Fibroblast of skin of right quadriceps (primary cell): ENCODE measurements around the gene FOXL3.
"Not testable (repeated sequence)": the region's sequence is repeated elsewhere in the genome, so short reads cannot be mapped to it uniquely, and the experiment has no call there.

Source experiments
- DNase-seq: peaks from one replicate; pipeline ENCODE4 v3.0.0-alpha.2; 2013

The FOXL3 gene

DNA sequence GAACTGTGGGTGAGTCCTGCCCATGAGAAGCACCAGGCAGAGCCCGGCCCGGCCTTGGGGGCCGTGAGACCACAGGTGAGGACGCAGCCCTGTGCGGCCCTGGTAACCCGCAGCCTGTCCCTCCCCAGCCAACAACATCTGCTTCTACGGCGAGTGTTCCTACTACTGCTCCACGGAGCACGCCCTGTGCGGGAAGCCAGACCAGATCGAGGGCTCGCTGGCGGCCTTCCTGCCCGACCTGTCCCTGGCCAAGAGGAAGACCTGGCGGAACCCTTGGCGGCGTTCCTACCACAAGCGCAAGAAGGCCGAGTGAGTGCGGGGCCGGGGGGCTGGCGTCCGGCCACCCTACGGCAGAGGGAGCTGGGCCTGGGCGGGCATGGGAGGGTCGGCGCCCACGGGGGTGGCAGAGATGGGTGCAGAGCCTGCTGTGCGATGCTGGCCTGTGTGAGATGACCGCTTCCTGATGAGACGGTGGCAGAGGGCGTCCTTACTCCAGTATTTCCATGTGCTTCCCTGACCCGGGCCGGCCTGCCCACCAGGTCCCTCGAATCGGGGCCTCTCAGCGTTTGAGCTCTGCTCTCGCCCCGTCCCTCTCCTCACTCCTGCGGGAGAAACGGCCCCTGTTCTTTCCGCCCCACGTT, 34.1 kb upstream of the FOXL3 start:
- DNase-seq, result no peak

GRCh38 chr7:256461-256940, 33.5 kb upstream of the FOXL3 start:
- DNase-seq, result no peak

DNA sequence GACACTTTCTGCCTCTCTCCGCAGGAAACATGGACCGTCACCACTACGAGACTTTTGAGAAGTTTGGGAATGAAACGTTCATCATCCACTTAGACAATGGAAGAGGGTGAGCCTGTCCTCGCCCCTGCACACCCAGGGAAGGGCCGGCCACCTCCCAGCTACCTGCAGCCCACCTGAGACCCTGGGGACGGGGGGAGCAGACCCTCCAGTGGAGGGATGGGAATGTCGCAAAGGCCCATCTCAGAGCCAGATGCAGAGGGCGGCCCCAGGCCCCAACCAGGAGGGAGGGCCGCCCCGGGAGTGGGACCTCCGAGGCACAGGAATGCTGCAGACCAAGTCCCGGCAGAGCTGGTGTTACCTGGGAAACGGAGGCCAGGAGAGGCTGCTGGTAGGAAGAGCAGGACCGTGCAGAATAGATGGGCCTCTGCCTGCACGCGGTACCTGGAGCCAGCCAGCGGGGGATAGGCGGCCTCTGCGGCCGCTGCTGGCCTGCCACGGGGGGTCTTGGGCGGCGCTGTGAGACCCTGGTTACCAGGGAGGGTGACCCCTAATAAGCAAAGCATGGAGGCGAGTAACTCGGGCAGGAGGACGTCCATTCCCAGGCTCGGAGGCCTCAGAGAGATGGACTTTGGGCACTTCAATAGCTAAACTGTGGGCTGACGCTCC, 32.9 kb upstream of the FOXL3 start:
- DNase-seq, result no peak

- no peak for DNase-seq
Measured at GRCh38 chr7:257647-257992, 32.4 kb upstream of the FOXL3 start.

GRCh38 chr7:258476-259190, 31.3 kb upstream of the FOXL3 start:
- no peak for DNase-seq

- no peak for DNase-seq
Measured at GRCh38 chr7:259191-259505, 30.8 kb upstream of the FOXL3 start.

GRCh38 chr7:259751-260405, 30.1 kb upstream of the FOXL3 start:
- no peak for DNase-seq

DNA sequence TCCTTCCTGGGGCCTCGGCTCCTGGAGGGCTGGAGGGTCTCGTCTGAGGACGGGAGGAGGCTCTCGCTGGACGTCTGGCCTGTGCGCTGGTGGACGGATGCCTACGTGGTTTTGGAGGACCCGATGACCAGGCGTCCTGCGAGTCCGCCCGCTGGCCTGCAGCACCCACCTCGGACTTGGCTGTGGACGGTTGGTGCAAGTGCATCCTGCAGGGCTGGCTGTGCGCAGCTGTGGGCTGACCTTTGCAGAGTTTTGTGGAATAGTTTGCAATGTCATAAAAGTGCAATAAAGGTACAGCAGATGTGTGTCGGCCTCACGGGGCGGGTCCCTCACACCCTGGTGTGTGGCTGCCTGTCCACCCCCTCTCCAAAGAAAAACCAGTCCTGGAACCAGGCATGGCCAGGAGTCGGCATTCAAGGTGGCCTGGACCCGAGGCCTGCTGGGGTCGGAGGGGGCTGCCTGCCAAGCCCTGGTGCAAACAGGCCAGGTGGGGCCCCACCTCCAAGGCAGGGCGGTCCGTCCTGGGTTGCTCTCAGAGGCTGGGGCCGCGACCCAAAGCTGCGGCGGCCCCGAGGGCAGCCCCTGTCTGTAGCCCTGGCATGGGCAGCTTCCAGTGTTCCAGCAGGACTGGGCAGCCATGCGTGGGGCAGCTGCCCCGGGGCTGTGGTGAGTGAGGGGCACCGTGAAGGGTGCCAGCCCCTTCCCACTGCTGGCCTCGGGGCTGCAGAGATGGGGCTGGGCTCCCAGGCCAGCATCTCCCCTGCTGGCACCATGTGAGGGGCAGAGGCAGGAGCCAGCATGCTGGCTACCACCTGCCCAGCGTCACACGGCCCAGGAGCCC, 29.3 kb upstream of the FOXL3 start:
- no peak for DNase-seq

GRCh38 chr7:261341-262250, 28.4 kb upstream of the FOXL3 start:
- DNase-seq, result no peak

DNA sequence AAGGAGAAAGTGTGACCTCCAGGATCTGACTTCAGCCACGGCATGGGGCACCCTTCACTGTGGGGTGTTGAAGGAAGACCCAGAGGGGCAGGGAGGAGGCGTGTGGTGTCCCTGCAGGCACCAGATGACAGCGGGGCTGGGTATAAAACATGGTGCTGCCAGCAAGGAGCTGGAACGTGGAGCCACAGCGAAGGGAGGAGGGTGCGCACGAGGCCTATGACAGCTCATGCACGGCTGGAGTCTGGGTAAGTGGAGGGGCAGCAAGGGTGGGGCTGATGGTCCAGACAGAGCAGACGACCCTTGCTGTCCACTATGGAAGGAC, 27.8 kb upstream of the FOXL3 start:
- DNase-seq, result no peak

- DNase-seq, result not testable (repeated sequence)
Measured at GRCh38 chr7:262631-263311, 27.2 kb upstream of the FOXL3 start.

GRCh38 chr7:263483-264351, 26.3 kb upstream of the FOXL3 start:
- not testable (repeated sequence) for DNase-seq

DNA sequence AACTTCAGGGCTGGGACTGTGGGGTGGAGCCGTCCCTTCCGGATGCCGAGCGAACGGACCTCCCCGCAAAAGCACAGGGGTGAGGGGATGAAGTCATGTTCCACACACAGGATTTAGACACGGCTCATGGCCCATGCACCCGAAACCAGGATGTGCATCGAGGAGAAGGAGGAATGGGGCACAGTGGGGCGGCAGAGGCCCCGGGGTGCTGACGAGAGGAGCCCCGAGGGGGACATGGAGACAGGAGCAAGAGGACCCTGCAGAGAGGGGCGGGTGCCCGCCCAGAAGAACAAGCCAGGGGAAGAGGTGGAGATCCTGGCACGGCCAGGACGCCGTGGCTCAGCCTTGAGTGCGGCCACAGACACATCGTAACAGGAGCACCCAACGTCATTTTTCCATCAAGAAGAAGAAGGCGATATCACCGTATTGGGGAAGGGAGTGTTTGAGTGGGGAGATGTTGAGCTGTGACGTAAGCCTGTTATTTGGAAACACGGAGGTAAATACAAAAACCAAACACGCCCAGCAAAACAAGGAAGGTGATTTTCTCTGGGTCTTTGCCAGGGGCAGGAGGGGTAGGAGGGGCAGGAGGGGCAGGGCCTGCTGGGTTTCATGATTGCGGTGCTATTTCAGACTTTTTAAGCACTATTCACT, 25.3 kb upstream of the FOXL3 start:
- DNase-seq, result no peak

GRCh38 chr7:265192-265997, 24.6 kb upstream of the FOXL3 start:
- no peak for DNase-seq

- DNase-seq, result no peak
Measured at GRCh38 chr7:265998-266850, 23.7 kb upstream of the FOXL3 start.

- no peak for DNase-seq
Measured at GRCh38 chr7:266851-267840, 22.8 kb upstream of the FOXL3 start.

GRCh38 chr7:268991-269390, 21.0 kb upstream of the FOXL3 start:
- DNase-seq, result no peak
